OCI-LY3 (cell line): ENCODE results near the gene OSER1.

Source experiments
- H2AFZ ChIP-seq: fragments of 200-600, 300-600 bp; shearing (Covaris generic); 2 replicates; pipeline ENCODE4 v1.6.0; 2014; ENCODE audit warnings: antibody characterized with exemption, low read depth, low read length
- H3K27ac ChIP-seq: fragments of 200-600, 300-600 bp; sonication (generic); 2 replicates; pipeline ENCODE4 v1.5.1; 2014; ENCODE audit warnings: mild to moderate bottlenecking, low read length, moderate library complexity, mixed read lengths
- H3K27me3 ChIP-seq: fragments of 200-600, 300-600 bp; sonication (generic); 2 replicates; pipeline ENCODE4 v1.6.1; 2014; ENCODE audit warnings: low read depth, low read length, mixed read lengths
- H3K36me3 ChIP-seq: fragments of 200-600, 300-600 bp; sonication (generic); replicated peaks from 2 replicates; pipeline ENCODE3; 2014; ENCODE audit warnings: low read depth, low read length, mixed read lengths
- H3K4me1 ChIP-seq: fragments of 300-600, 200-600 bp; sonication (generic); 2 replicates; pipeline ENCODE4 v1.6.1; 2014; ENCODE audit warnings: low read length, mixed read lengths
- H3K4me2 ChIP-seq: fragments of 200-600, 300-600 bp; sonication (generic); 2 replicates; pipeline ENCODE4 v1.6.1; 2014; ENCODE audit warnings: low read length, mixed read lengths
- H3K4me3 ChIP-seq: fragments of 300-600, 200-600 bp; sonication (generic); 2 replicates; pipeline ENCODE4 v1.5.1; 2014; ENCODE audit warnings: antibody characterized with exemption, mild to moderate bottlenecking, low read length, moderate library complexity
- H3K79me2 ChIP-seq: fragments of 300-600, 200-600 bp; shearing (Covaris generic); 2 replicates; pipeline ENCODE4 v1.6.1; 2014; ENCODE audit warnings: mild to moderate bottlenecking, low read length, mixed read lengths
- H3K9ac ChIP-seq: fragments of 300-600, 200-600 bp; shearing (Covaris generic); 2 replicates; pipeline ENCODE4 v1.6.0; 2014; ENCODE audit warnings: mild to moderate bottlenecking, low read length, moderate library complexity
- H3K9me3 ChIP-seq: fragments of 200-600, 300-600 bp; shearing (Covaris generic); 2 replicates; pipeline ENCODE4 v1.6.1; 2014; ENCODE audit warnings: low read length, mixed read lengths; ENCODE audit not compliant: insufficient read depth
- H4K20me1 ChIP-seq: fragments of 200-600, 300-600 bp; sonication (generic); 2 replicates; pipeline ENCODE4 v1.6.1; 2016; ENCODE audit warnings: low read length, mixed read lengths; ENCODE audit not compliant: insufficient read depth
- EZH2phosphoT487 ChIP-seq: fragments of 200-600 bp; shearing (Covaris generic); IDR thresholded peaks from 2 replicates; pipeline ENCODE4 v1.6.1; 2018; ENCODE audit warnings: antibody characterized with exemption, mixed run types, low read depth
- TF ChIP-seq, protein P1 (sequence below): fragments of 200-600, 300-600 bp; sonication (generic); IDR thresholded peaks from 2 replicates; pipeline ENCODE4 v1.5.1; 2014; ENCODE audit warnings: antibody characterized with exemption, low read length, low read depth

OSER1 gene

GRCh38 chr20:44174996-44175765, 35.4 kb downstream of the OSER1 start:
- H2AFZ ChIP-seq = no peak overlapping the region
- H3K79me2 ChIP-seq = no peaks in the 10 kb centered on the region
- H3K27me3 ChIP-seq = peaks cover 56% of the 10 kb centered on the region
- no peaks in the 10 kb centered on the region for H3K4me1 ChIP-seq
- H3K27ac ChIP-seq = no peak overlapping the region
- H3K4me2 ChIP-seq = no peak overlapping the region
- H3K9me3 ChIP-seq = no peaks in the 10 kb centered on the region
- no peaks in the 10 kb centered on the region for H4K20me1 ChIP-seq
- H3K9ac ChIP-seq = no peak overlapping the region
- H3K36me3 ChIP-seq = no peaks in the 10 kb centered on the region
- TF ChIP-seq, protein P1, sequence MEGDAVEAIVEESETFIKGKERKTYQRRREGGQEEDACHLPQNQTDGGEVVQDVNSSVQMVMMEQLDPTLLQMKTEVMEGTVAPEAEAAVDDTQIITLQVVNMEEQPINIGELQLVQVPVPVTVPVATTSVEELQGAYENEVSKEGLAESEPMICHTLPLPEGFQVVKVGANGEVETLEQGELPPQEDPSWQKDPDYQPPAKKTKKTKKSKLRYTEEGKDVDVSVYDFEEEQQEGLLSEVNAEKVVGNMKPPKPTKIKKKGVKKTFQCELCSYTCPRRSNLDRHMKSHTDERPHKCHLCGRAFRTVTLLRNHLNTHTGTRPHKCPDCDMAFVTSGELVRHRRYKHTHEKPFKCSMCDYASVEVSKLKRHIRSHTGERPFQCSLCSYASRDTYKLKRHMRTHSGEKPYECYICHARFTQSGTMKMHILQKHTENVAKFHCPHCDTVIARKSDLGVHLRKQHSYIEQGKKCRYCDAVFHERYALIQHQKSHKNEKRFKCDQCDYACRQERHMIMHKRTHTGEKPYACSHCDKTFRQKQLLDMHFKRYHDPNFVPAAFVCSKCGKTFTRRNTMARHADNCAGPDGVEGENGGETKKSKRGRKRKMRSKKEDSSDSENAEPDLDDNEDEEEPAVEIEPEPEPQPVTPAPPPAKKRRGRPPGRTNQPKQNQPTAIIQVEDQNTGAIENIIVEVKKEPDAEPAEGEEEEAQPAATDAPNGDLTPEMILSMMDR = no peak
- TF ChIP-seq EZH2phosphoT487 = no peak
- H3K4me3 ChIP-seq = no peak overlapping the region

DNA sequence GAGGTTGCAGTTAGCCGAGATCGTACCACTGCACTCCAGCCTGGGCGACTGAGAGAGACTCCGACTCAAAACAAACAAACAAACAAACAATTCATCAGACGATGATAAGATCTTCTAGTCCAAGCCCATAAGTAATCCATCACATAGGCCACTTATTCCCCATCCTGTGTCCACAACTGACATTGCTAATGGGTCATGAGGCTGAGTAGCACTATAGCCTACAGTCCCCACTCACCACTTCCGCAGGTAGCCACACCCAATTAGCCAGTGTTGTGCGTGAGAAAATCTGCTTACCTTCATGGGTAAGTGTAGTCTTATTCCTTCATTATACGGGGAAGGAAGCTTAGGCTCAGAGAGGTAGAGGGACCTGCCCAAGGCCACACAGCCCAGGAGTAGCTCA, 36.7 kb downstream of the OSER1 start:
- H3K9ac ChIP-seq = no peak overlapping the region
- no peak for TF ChIP-seq EZH2phosphoT487
- TF ChIP-seq, protein P1 = no peak
- no peaks in the 10 kb centered on the region for H4K20me1 ChIP-seq
- no peaks in the 10 kb centered on the region for H3K36me3 ChIP-seq
- H3K4me2 ChIP-seq = no peak overlapping the region
- no peaks in the 10 kb centered on the region for H3K4me1 ChIP-seq
- H3K4me3 ChIP-seq = no peak overlapping the region
- H3K79me2 ChIP-seq = no peaks in the 10 kb centered on the region
- H2AFZ ChIP-seq = no peak overlapping the region
- H3K9me3 ChIP-seq = no peaks in the 10 kb centered on the region
- H3K27me3 ChIP-seq = peaks cover 56% of the 10 kb centered on the region
- no peak overlapping the region for H3K27ac ChIP-seq

DNA sequence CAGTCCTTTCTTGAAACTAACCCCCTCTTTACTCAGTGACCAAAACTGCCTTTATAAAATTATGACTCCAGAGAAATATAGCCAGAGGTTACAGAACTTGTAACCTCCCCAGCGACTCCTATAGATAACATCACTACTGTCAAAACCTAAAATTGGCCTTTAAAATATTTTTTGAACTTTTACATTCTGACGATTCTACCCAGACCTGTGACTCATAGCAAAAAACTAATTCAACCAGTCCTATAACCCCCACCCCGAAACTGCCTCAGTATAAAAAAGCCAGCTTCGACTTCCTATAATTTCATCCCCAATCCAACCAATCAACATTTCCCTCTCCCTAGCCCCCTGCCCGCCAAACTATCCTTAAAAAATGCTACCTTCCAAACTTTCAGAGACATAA, 37.5 kb downstream of the OSER1 start:
- no peaks in the 10 kb centered on the region for H3K9me3 ChIP-seq
- H3K27ac ChIP-seq = no peak overlapping the region
- H3K4me2 ChIP-seq = no peak overlapping the region
- no peaks in the 10 kb centered on the region for H4K20me1 ChIP-seq
- peaks cover 58% of the 10 kb centered on the region for H3K27me3 ChIP-seq
- no peak overlapping the region for H3K4me3 ChIP-seq
- TF ChIP-seq, protein P1 = no peak
- no peak for TF ChIP-seq EZH2phosphoT487
- H3K9ac ChIP-seq = no peak overlapping the region
- no peaks in the 10 kb centered on the region for H3K79me2 ChIP-seq
- H2AFZ ChIP-seq = no peak overlapping the region
- no peaks in the 10 kb centered on the region for H3K4me1 ChIP-seq
- H3K36me3 ChIP-seq = no peaks in the 10 kb centered on the region

DNA sequence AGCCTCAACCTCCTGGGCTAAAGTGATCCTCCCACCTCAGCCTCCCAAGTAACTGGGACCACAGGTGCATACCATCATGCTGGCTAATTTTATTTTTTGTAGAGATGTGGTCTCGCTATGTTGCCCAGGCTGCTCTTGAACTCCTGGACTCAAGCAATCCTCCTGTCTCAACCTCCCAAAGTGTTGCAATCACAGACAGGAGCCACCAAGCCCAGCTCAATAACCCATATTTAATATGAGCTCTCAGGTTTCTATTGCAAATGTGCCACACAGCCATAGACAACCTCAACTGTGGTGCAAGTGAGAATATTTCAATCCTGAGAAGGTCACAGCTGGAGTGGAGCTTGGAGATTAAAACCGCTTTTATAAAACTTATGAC, 38.0 kb downstream of the OSER1 start:
- Histone ChIP-seq H3K4me1 (no peaks in the 10 kb centered on the region), H3K4me2 (no peak overlapping the region), H4K20me1 (no peaks in the 10 kb centered on the region), H3K27ac (no peak overlapping the region), H3K4me3 (no peak overlapping the region), H3K9ac (no peak overlapping the region), H2AFZ (no peak overlapping the region), H3K9me3 (no peaks in the 10 kb centered on the region), H3K79me2 (no peaks in the 10 kb centered on the region), H3K36me3 (no peaks in the 10 kb centered on the region), H3K27me3 (peaks cover 59% of the 10 kb centered on the region)
- TF ChIP-seq, protein P1 = no peak
- no peak for TF ChIP-seq EZH2phosphoT487
